ENCODE data around the gene ZNF823.

Gene ZNF823

GRCh38 chr19:11737964-11738745, 591 bp downstream of the ZNF823 start:
- DNase-seq (peak; percentile 43), ATAC-seq (peak; percentile 32)

GRCh38 chr19:11736696-11737095, 2.0 kb downstream of the ZNF823 start:
- ATAC-seq (no peak), DNase-seq (peak; percentile 20)

- ATAC-seq (no peak), DNase-seq (no peak)
These were observed 3.4 kb downstream of the ZNF823 start for GRCh38 chr19:11735375-11735774.

GRCh38 chr19:11729586-11729985, 9.2 kb downstream of the ZNF823 start:
- no peak for DNase-seq

GRCh38 chr19:11722414-11722813, 16.3 kb downstream of the ZNF823 start:
- ATAC-seq (no peak), DNase-seq (no peak)

More at GRCh38 chr19:11729586-11729985, 9.2 kb downstream of the ZNF823 start:
- ATAC-seq = no peak

GRCh38 chr19:11721681-11722080, 17.1 kb downstream of the ZNF823 start:
- DNase-seq (no peak), ATAC-seq (no peak)

- no peak for DNase-seq
- no peak for ATAC-seq
These were observed 28.4 kb downstream of the ZNF823 start for GRCh38 chr19:11710313-11710712.

- no peak for ATAC-seq
- DNase-seq = no peak
These were observed 30.3 kb downstream of the ZNF823 start for GRCh38 chr19:11708457-11708856.

- DNase-seq (no peak), ATAC-seq (no peak)
These were observed 33.3 kb downstream of the ZNF823 start for GRCh38 chr19:11705474-11705873.

GRCh38 chr19:11704626-11705025, 34.1 kb downstream of the ZNF823 start:
- ATAC-seq (no peak), DNase-seq (no peak)

- DNase-seq (peak; percentile 6), ATAC-seq (no peak)
These were observed 38.6 kb downstream of the ZNF823 start for GRCh38 chr19:11699931-11700794.

- DNase-seq = no peak
- ATAC-seq = no peak
These were observed 40.5 kb downstream of the ZNF823 start for GRCh38 chr19:11698231-11698630.

GRCh38 chr19:11697284-11697855, 41.4 kb downstream of the ZNF823 start:
- ATAC-seq (no peak), DNase-seq (no peak)

- peak; percentile 96 for ATAC-seq
These were observed 44.0 kb downstream of the ZNF823 start for GRCh38 chr19:11694533-11695439.

GRCh38 chr19:11693505-11694499, 44.9 kb downstream of the ZNF823 start:
- ATAC-seq (peak; percentile 25), DNase-seq (no peak)

More at GRCh38 chr19:11694533-11695439, 44.0 kb downstream of the ZNF823 start:
- DNase-seq = peak; percentile 93

GRCh38 chr19:11692127-11692790, 46.5 kb downstream of the ZNF823 start:
- ATAC-seq = no peak
- no peak for DNase-seq

GRCh38 chr19:11685676-11686650, 52.8 kb downstream of the ZNF823 start:
- ATAC-seq (peak; percentile 61), DNase-seq (no peak)

GRCh38 chr19:11684987-11685675, 53.6 kb downstream of the ZNF823 start:
- ATAC-seq (no peak), DNase-seq (no peak)
